HepG2 (cell line): ENCODE results near the gene PSMD2. TPM values are rescaled to one million over a fixed set of nuclear protein-coding genes. Genes with fewer than 3 reads are reported as not detected.

Source experiments
- ATAC-seq: fragments of 200-7000 bp; cut with Tn5 transposase; 3 replicates; pipeline ENCODE4 v1.9.1; 2020; ENCODE audit warnings: mild to moderate bottlenecking, moderate library complexity
- BruUV-seq: library from RNA; stranded (reverse); fragments of 400-500 nt; replicated peaks from 2 replicates; lab custom pipeline; 2021; lab: Mats Ljungman, UMichigan
- CTCF ChIA-PET: fragments of 300-600 bp; formaldehyde crosslinking; extraction: SDS; loops from one replicate; lab custom pipeline; 2021; ENCODE audit warnings: low total read pairs, inconsistent platforms, low intra/inter-chr PET ratio; lab: Yijun Ruan, JAX
- POLR2A ChIA-PET: fragments of 350-600 bp; sonication (Branson Sonifier 250); formaldehyde crosslinking; loops from one replicate; lab custom pipeline; 2020; ENCODE audit warnings: antibody characterized with exemption, inconsistent platforms; lab: Yijun Ruan, JAX
- DNase-seq: peaks from one replicate; pipeline ENCODE4 v3.0.0-alpha.2; 2015; ENCODE audit warnings: low spot score
- FAIRE-seq: peaks from 3 replicates; lab custom pipeline; 2011; peaks lifted over from hg19 to GRCh38; lab: Jason Lieb, UNC
- H2AFZ ChIP-seq: one replicate; pipeline ENCODE4 v1.6.1; 2011; ENCODE audit warnings: low read length, inconsistent platforms
- H3K27ac ChIP-seq: fragments of 300-600 bp; 3 replicates; pipeline ENCODE4 v1.8.0; 2011; ENCODE audit warnings: mixed run types, mild to moderate bottlenecking, mixed read lengths, low read length, inconsistent platforms; ENCODE audit not compliant: insufficient read depth; ENCODE audit errors: extremely low read length
- H3K27me3 ChIP-seq, 2 experiments: fragments of 200-600 bp in 1 of 2; 2 replicates in 1 of 2; 3 replicates in 1 of 2; pipeline versions ENCODE4 v1.6.0 to v1.8.0; 2011; ENCODE audit warnings: low read length in 2 of 2, mild to moderate bottlenecking in 2 of 2, moderate library complexity in 2 of 2, inconsistent platforms in 1 of 2; ENCODE audit not compliant: insufficient read depth in 2 of 2, control insufficient read depth in 1 of 2
- H3K36me3 ChIP-seq, 2 experiments: fragments of 200-600 bp in 1 of 2; replicated peaks in 1 of 2; 2 replicates in 1 of 2; 3 replicates in 1 of 2; pipeline versions ENCODE4 v1.5.1 to v1.8.0; 2011; ENCODE audit warnings: low read length in 2 of 2, inconsistent platforms in 1 of 2; ENCODE audit not compliant: insufficient read depth in 2 of 2, control insufficient read depth in 1 of 2
- H3K4me1 ChIP-seq: 2 replicates; pipeline ENCODE4 v1.5.1; 2012; ENCODE audit warnings: low read length, inconsistent platforms; ENCODE audit not compliant: insufficient read depth
- H3K4me2 ChIP-seq: 2 replicates; pipeline ENCODE4 v1.6.0; 2011; ENCODE audit warnings: low read depth, low read length, inconsistent platforms
- H3K4me3 ChIP-seq, 3 experiments: fragments of 200-600 bp in 1 of 3; sonication (generic), shearing (Covaris generic) in 1 of 3; replicated peaks in 1 of 3; 2 replicates each; pipeline ENCODE4 v1.5.1; 2011 to 2016; ENCODE audit warnings: low read length in 3 of 3, inconsistent platforms in 2 of 3, low read depth in 2 of 3, mild to moderate bottlenecking in 2 of 3, control low read depth in 1 of 3, mixed read lengths in 1 of 3; ENCODE audit not compliant: insufficient read depth in 1 of 3
- H3K79me2 ChIP-seq: one replicate; pipeline ENCODE4 v1.6.1; 2011; ENCODE audit warnings: low read length, inconsistent platforms; ENCODE audit not compliant: insufficient read depth
- H3K9ac ChIP-seq: 2 replicates; pipeline ENCODE4 v1.6.0; 2011; ENCODE audit warnings: mild to moderate bottlenecking, low read depth, low read length, inconsistent platforms; ENCODE audit not compliant: insufficient read depth
- H3K9me3 ChIP-seq: 2 replicates; pipeline ENCODE4 v1.5.1; 2012; ENCODE audit warnings: mild to moderate bottlenecking, low read length
- H4K20me1 ChIP-seq: 2 replicates; pipeline ENCODE4 v1.6.0; 2011; ENCODE audit warnings: inconsistent platforms, mild to moderate bottlenecking, low read length, moderate library complexity; ENCODE audit not compliant: insufficient read depth
- AGO2 ChIP-seq: fragments of 200-400 bp; formaldehyde crosslinking; optimal IDR thresholded peaks from 2 replicates; pipeline ENCODE3; 2017; ENCODE audit warnings: mild to moderate bottlenecking, low read depth, low read length, moderate library complexity
- BCL6 ChIP-seq: IDR thresholded peaks from 2 replicates; pipeline ENCODE4 v1.6.1; 2016; ENCODE audit warnings: missing genetic modification reagents, missing compliant biosample characterization
- HNRNPUL1 ChIP-seq: fragments of 200-400 bp; formaldehyde crosslinking; IDR thresholded peaks from 2 replicates; pipeline ENCODE4 v1.6.1; 2017; ENCODE audit warnings: low read depth, mild to moderate bottlenecking, low read length, moderate library complexity
- IRX3 ChIP-seq: sonication (generic); formaldehyde crosslinking; IDR thresholded peaks from 2 replicates; pipeline ENCODE4 v1.8.1; 2023; ENCODE audit warnings: mild to moderate bottlenecking, low read depth, missing genetic modification reagents, borderline replicate concordance
- KAT2B ChIP-seq: fragments of 150-350 bp; IDR thresholded peaks from 2 replicates; pipeline ENCODE4 v1.6.1; 2014; ENCODE audit warnings: low read depth, low read length, borderline replicate concordance
- LBX2 ChIP-seq: sonication (generic); formaldehyde crosslinking; IDR thresholded peaks from 2 replicates; pipeline ENCODE4 v1.5.0; 2020; ENCODE audit warnings: missing genetic modification reagents, mild to moderate bottlenecking, borderline replicate concordance
- MBNL3 ChIP-seq: fragments of 250-450 bp; sonication (Bioruptor Pico); conservative IDR thresholded peaks from 2 replicates; pipeline ENCODE4 v1.8.0; 2022; ENCODE audit warnings: mild to moderate bottlenecking, inconsistent platforms
- MED1 ChIP-seq: sonication (generic); formaldehyde crosslinking; IDR thresholded peaks from 2 replicates; pipeline ENCODE4 v1.4.0; 2020; ENCODE audit warnings: missing genetic modification reagents
- NCOA1 ChIP-seq: sonication (generic); formaldehyde crosslinking; IDR thresholded peaks from 2 replicates; pipeline ENCODE4 v1.9.0; 2021; ENCODE audit warnings: missing genetic modification reagents
- PLRG1 ChIP-seq: fragments of 450-650 bp; conservative IDR thresholded peaks from 2 replicates; pipeline ENCODE4 v1.6.1; 2016
- RBFOX2 ChIP-seq: fragments of 200-400 bp; formaldehyde crosslinking; IDR thresholded peaks from 2 replicates; pipeline ENCODE4 v1.6.1; 2017; ENCODE audit warnings: low read depth, mild to moderate bottlenecking, low read length
- SNAPC2 ChIP-seq: sonication (generic); formaldehyde crosslinking; IDR thresholded peaks from 2 replicates; pipeline ENCODE4 v1.8.1; 2022; ENCODE audit warnings: mild to moderate bottlenecking, missing genetic modification reagents
- SP4 ChIP-seq: sonication (generic); formaldehyde crosslinking; IDR thresholded peaks from 2 replicates; pipeline ENCODE4 v1.8.1; 2023; ENCODE audit warnings: mild to moderate bottlenecking, missing genetic modification reagents
- SRF ChIP-seq: IDR thresholded peaks from 2 replicates; pipeline ENCODE4 v1.6.1; 2011; ENCODE audit warnings: mild to moderate bottlenecking, low read depth, low read length, moderate library complexity
- ZFP41 ChIP-seq: sonication (generic); formaldehyde crosslinking; IDR thresholded peaks from 2 replicates; pipeline ENCODE4 v1.4.0; 2020; ENCODE audit warnings: mild to moderate bottlenecking, missing genetic modification reagents, borderline replicate concordance
- ZMYM2 ChIP-seq: sonication (generic); formaldehyde crosslinking; IDR thresholded peaks from 2 replicates; pipeline ENCODE4 v1.8.0; 2022; ENCODE audit warnings: mild to moderate bottlenecking, missing genetic modification reagents
- WGBS: methylation state at CpG from one replicate; pipeline ENCODE4 v1.1.6; 2017; ENCODE audit warnings: low lambda C conversion rate; 5-methylcytosine and 5-hydroxymethylcytosine counted together
- in situ Hi-C: cut with HindIII; loops from 2 replicates; pipeline ENCODE4 v1.10.0; 2017; ENCODE audit warnings: low pct_unique_long_range_greater_than_20kb; ENCODE audit not compliant: extremely low pct_ligation_motif_present
- intact Hi-C: fragments of 100-400 bp; cut with micrococcal nuclease; formaldehyde crosslinking; loops from one replicate; pipeline ENCODE4 v1.10.0; 2022; ENCODE audit not compliant: unreplicated experiment
- polyA plus RNA-seq, 8 experiments: library from polyadenylated mRNA; depleted of rRNA in 3 of 8; stranded (reverse) in 7 of 8; unstranded in 1 of 8; fragments of >200 nt; fragmentation: Illumina TruSeq in 4 of 8; extraction: Trizol in 4 of 8; gene quantifications; 2 replicates each; pipeline versions ENCODE4 v1.2.1 to v1.2.3, GENCODE V29; 2011 to 2016; ENCODE audit warnings: low read depth in 4 of 8, missing spikeins in 1 of 8, mixed read lengths in 1 of 8; ENCODE audit not compliant: insufficient read depth in 1 of 8
- total RNA-seq, 5 experiments: library from RNA; depleted of rRNA; stranded (reverse); fragments of >200 nt; fragmentation: Illumina TruSeq; extraction: Trizol; gene quantifications; 2 replicates each; pipeline ENCODE4 v1.2.3, GENCODE V29; 2016; ENCODE audit warnings: low read depth in 1 of 5
- TF ChIP-seq, protein P1 (sequence below): sonication (generic); formaldehyde crosslinking; IDR thresholded peaks from 2 replicates; pipeline ENCODE4 v1.4.0; 2020; ENCODE audit warnings: missing genetic modification reagents

The PSMD2 gene
- total and polyA plus RNA-seq, 2 of the 13 experiments (the other 11 are each of a cell fraction or from before 2014, with no cell fraction given) = 125 to 200 TPM

GRCh38 chr3:184338511-184338945 is 39.5 kb downstream of the PSMD2 start:
- ATAC-seq = no peak
- H3K27ac ChIP-seq = no peak overlapping the region
- H3K79me2 ChIP-seq = peaks cover 14% of the 10 kb centered on the region
- no peak overlapping the region for H3K9ac ChIP-seq
- no peak overlapping the region for H3K4me3 ChIP-seq
- TF ChIP-seq PLRG1 (no peak), AGO2 (peak; percentile 51), MED1 (CRISPR knock-in tag) (no peak)
- intact Hi-C loops = no loop called here
- POLR2A ChIA-PET = interaction anchor here (1.5 kb wide), 1 partner anchor 24 kb away, joined by 3 read pairs; no protein-coding TSS in a partner anchor
- H3K9me3 ChIP-seq = no peaks in the 10 kb centered on the region
- H3K4me2 ChIP-seq = no peak overlapping the region
- in situ Hi-C loops = no loop called here
- CTCF ChIA-PET = no interaction called here
- H3K36me3 ChIP-seq = peaks cover 12 to 26% of the 10 kb centered on the region in 2 experiments; a peak in 4 of 5 replicates
- H3K27me3 ChIP-seq = no peaks in the 10 kb centered on the region; a peak in 1 of 5 replicates
- peaks cover 18% of the 10 kb centered on the region for H3K4me1 ChIP-seq
- FAIRE-seq = no peak
- DNase-seq = no peak
- H4K20me1 ChIP-seq = peaks cover 19% of the 10 kb centered on the region; the same call in 1 of the 2 replicates
- no peak overlapping the region for H2AFZ ChIP-seq
- no TSS peak for BruUV-seq
- 94% methylated on average over 30 of the region's 37 CpGs for WGBS

- WGBS = 90% methylated on average over 8 of the region's 8 CpGs
- no peak for DNase-seq
- peaks cover 18% of the 10 kb centered on the region for H3K4me1 ChIP-seq
- no peaks in the 10 kb centered on the region; a peak in 1 of 5 replicates for H3K27me3 ChIP-seq
- no peaks in the 10 kb centered on the region for H3K9me3 ChIP-seq
- H3K4me3 ChIP-seq = no peak overlapping the region
- ChIA-PET CTCF (no interaction called here), POLR2A (interaction anchor here (1.5 kb wide), 1 partner anchor 23 kb away, joined by 3 read pairs; no protein-coding TSS in a partner anchor)
- TF ChIP-seq HNRNPUL1 = no peak
- TF ChIP-seq ZFP41 (CRISPR knock-in tag) = no peak
- no peak for TF ChIP-seq ZMYM2 (CRISPR knock-in tag)
- no peak for TF ChIP-seq NCOA1 (CRISPR knock-in tag)
- TF ChIP-seq, protein P1, sequence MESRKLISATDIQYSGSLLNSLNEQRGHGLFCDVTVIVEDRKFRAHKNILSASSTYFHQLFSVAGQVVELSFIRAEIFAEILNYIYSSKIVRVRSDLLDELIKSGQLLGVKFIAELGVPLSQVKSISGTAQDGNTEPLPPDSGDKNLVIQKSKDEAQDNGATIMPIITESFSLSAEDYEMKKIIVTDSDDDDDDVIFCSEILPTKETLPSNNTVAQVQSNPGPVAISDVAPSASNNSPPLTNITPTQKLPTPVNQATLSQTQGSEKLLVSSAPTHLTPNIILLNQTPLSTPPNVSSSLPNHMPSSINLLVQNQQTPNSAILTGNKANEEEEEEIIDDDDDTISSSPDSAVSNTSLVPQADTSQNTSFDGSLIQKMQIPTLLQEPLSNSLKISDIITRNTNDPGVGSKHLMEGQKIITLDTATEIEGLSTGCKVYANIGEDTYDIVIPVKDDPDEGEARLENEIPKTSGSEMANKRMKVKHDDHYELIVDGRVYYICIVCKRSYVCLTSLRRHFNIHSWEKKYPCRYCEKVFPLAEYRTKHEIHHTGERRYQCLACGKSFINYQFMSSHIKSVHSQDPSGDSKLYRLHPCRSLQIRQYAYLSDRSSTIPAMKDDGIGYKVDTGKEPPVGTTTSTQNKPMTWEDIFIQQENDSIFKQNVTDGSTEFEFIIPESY (CRISPR knock-in tag) = no peak
- TF ChIP-seq SRF = no peak
- no peak for TF ChIP-seq RBFOX2
- no peak for TF ChIP-seq MBNL3
- TF ChIP-seq LBX2 (CRISPR knock-in tag) = no peak
- TF ChIP-seq BCL6 = no peak
- TF ChIP-seq KAT2B = no peak
- no peak for TF ChIP-seq IRX3 (CRISPR knock-in tag)
- TF ChIP-seq SP4 (CRISPR knock-in tag) = no peak
- no peak for TF ChIP-seq SNAPC2 (CRISPR knock-in tag)
- H3K9ac ChIP-seq = no peak overlapping the region
- H3K27ac ChIP-seq = no peak overlapping the region
- ATAC-seq = no peak
- peaks cover 8 to 22% of the 10 kb centered on the region in 2 experiments; a peak in 4 of 5 replicates for H3K36me3 ChIP-seq
- peaks cover 14% of the 10 kb centered on the region for H3K79me2 ChIP-seq
- intact Hi-C loops = no loop called here
- no peak overlapping the region for H3K4me2 ChIP-seq
- FAIRE-seq = no peak
- no peak overlapping the region for H2AFZ ChIP-seq
- BruUV-seq = no TSS peak
- H4K20me1 ChIP-seq = peaks cover 15% of the 10 kb centered on the region; the same call in 1 of the 2 replicates
- in situ Hi-C loops = no loop called here
Observed at GRCh38 chr3:184339001-184339400, 40.0 kb downstream of the PSMD2 start.
